Ammon's horn (tissue), 1 donor: ENCODE data around the gene CSMD2.

Experiments used
- DNase-seq: peaks from one replicate; pipeline ENCODE4 v3.0.0-alpha.2; 2016; ENCODE audit warnings: low spot score

The CSMD2 gene

GRCh38 chr1:33899746-33900145, 265.3 kb downstream of the CSMD2 start:
- DNase-seq, result no peak

- DNase-seq, result no peak
Observed at GRCh38 chr1:33898881-33899280, 266.1 kb downstream of the CSMD2 start.

GRCh38 chr1:33898406-33898805, 266.6 kb downstream of the CSMD2 start:
- no peak for DNase-seq

- no peak for DNase-seq
Observed at GRCh38 chr1:33897092-33897725, 267.8 kb downstream of the CSMD2 start.

- DNase-seq, result no peak
Observed at GRCh38 chr1:33895976-33896375, 269.1 kb downstream of the CSMD2 start.

- DNase-seq, result no peak
Observed at GRCh38 chr1:33895396-33895795, 269.6 kb downstream of the CSMD2 start.

- peak; percentile 63 for DNase-seq
Observed at GRCh38 chr1:33893147-33893830, 271.7 kb downstream of the CSMD2 start.

- DNase-seq, result peak; percentile 25
Observed at GRCh38 chr1:33886496-33886895, 278.5 kb downstream of the CSMD2 start.

- no peak for DNase-seq
Observed at GRCh38 chr1:33880305-33880704, 284.7 kb downstream of the CSMD2 start.

GRCh38 chr1:33878392-33878791, 286.6 kb downstream of the CSMD2 start:
- DNase-seq, result no peak

GRCh38 chr1:33876970-33877650, 287.9 kb downstream of the CSMD2 start:
- peak; percentile 70 for DNase-seq

- peak; percentile 50 for DNase-seq
Observed at GRCh38 chr1:33875862-33876261, 289.2 kb downstream of the CSMD2 start.

- peak; percentile 19 for DNase-seq
Observed at GRCh38 chr1:33874636-33875035, 290.4 kb downstream of the CSMD2 start.

GRCh38 chr1:33872683-33873082, 292.3 kb downstream of the CSMD2 start:
- no peak for DNase-seq

GRCh38 chr1:33872275-33872674, 292.8 kb downstream of the CSMD2 start:
- DNase-seq, result no peak

- no peak for DNase-seq
Observed at GRCh38 chr1:33867684-33868083, 297.3 kb downstream of the CSMD2 start.

- peak; percentile 25 for DNase-seq
Observed at GRCh38 chr1:33866281-33866680, 298.7 kb downstream of the CSMD2 start.

- no peak for DNase-seq
Observed at GRCh38 chr1:33864460-33865389, 300.3 kb downstream of the CSMD2 start.

GRCh38 chr1:33863779-33864178, 301.3 kb downstream of the CSMD2 start, which contains the start of gene HMGB4:
Gene HMGB4, plus strand, starts transcription at chr1:33864079. Its CDS starts 113 bp downstream, at chr1:33864192.
- DNase-seq, result no peak

- DNase-seq, result no peak
Observed at GRCh38 chr1:33860671-33861070, 304.4 kb downstream of the CSMD2 start.

GRCh38 chr1:33854091-33854490, 310.9 kb downstream of the CSMD2 start:
- DNase-seq, result no peak

- no peak for DNase-seq
Observed at GRCh38 chr1:33853431-33853830, 311.6 kb downstream of the CSMD2 start.
